Activated T-cell treated with anti-CD3 and anti-CD28 coated beads, Interleukin-2, amount 50 U/mL, for 4 hours (primary cell): ENCODE measurements around the gene OGDH. TPM values are rescaled to one million over a fixed set of nuclear protein-coding genes. Genes with fewer than 3 reads are reported as not detected.

Source experiments
- ATAC-seq, 2 donors: fragments of 200-7000 bp; cut with Tn5 transposase; one replicate each; pipeline ENCODE4 v1.10.0; 2021
- DNase-seq: peaks from one replicate; pipeline ENCODE4 v3.0.0-alpha.2; 2020
- H3K27me3 Mint-ChIP-seq: one replicate; pipeline ENCODE4 v1.8.0; 2021; ENCODE audit warnings: low read depth, mixed read lengths
- H3K36me3 Mint-ChIP-seq: one replicate; pipeline ENCODE4 v1.8.0; 2022; ENCODE audit warnings: mixed read lengths; ENCODE audit not compliant: insufficient read depth
- H3K4me1 Mint-ChIP-seq: one replicate; pipeline ENCODE4 v1.8.0; 2021; ENCODE audit warnings: low read depth, mixed read lengths
- H3K4me3 Mint-ChIP-seq: one replicate; pipeline ENCODE4 v1.8.0; 2021; ENCODE audit warnings: mild to moderate bottlenecking, moderate library complexity, mixed read lengths
- H3K9me3 Mint-ChIP-seq: one replicate; pipeline ENCODE4 v1.8.0; 2021; ENCODE audit warnings: mixed read lengths
- total RNA-seq, 3 donors: library from RNA; stranded (reverse); gene quantifications; one replicate each; pipeline ENCODE4 v1.2.1, GENCODE V29; 2021

The OGDH gene
- total RNA-seq, 3 donors from 2014 or later = 83.0 to 105 (median 97.2) TPM

DNA sequence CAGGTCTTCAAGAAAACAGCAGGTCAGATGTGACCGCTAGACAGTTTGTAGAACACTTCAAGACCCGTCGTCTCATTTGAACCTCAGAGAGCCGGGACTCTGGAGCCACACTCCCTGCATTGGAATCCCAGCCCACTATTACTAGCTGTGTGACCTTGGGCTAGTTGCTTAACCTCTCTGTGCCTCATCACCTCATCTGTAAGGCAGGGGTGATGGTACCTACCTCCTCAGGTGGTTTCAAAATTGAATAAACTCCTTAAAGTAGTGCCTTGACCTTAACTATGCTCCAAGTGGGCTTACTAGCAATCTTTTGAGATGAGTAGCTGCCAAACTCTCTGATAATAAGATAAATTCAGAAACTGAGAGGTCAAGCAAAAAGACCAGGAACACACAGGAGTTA, 43.8 kb downstream of the OGDH start:
- H3K4me3 Mint-ChIP-seq = no peak overlapping the region
- no peak for ATAC-seq
- DNase-seq = no peak
- no peaks in the 10 kb centered on the region for H3K27me3 Mint-ChIP-seq
- H3K9me3 Mint-ChIP-seq = no peaks in the 10 kb centered on the region
- peaks cover 32% of the 10 kb centered on the region for H3K36me3 Mint-ChIP-seq
- no peaks in the 10 kb centered on the region for H3K4me1 Mint-ChIP-seq

GRCh38 chr7:44650772-44651171, 44.3 kb downstream of the OGDH start:
- peaks cover 29% of the 10 kb centered on the region for H3K36me3 Mint-ChIP-seq
- ATAC-seq = no peak
- H3K4me1 Mint-ChIP-seq = no peaks in the 10 kb centered on the region

DNA sequence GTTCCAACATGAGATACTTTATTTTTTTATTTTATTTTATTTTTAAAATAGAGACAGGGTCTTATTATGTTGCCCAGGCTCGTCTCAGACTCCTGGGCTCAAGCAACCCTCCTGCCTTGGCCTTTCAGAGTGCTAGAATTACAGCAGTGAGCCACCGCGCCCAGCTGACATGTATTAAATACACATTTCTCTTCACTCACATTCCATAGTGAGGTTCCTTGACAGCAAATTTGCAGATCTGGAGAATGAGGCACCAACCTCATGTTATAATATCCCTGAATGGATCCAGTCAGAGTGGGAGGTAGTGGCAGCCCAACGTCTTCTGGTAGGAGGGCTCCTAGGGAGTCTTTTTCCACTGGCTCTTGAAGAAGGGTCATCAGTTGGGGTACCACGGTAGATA, 46.1 kb downstream of the OGDH start:
- DNase-seq (no peak), ATAC-seq (no peak)
- Mint-ChIP-seq H3K9me3 (no peaks in the 10 kb centered on the region), H3K27me3 (no peaks in the 10 kb centered on the region), H3K4me1 (no peaks in the 10 kb centered on the region), H3K36me3 (peaks cover 37% of the 10 kb centered on the region), H3K4me3 (no peak overlapping the region)

More at GRCh38 chr7:44650772-44651171, 44.3 kb downstream of the OGDH start:
- no peak overlapping the region for H3K4me3 Mint-ChIP-seq
- H3K27me3 Mint-ChIP-seq = no peaks in the 10 kb centered on the region
- DNase-seq = no peak
- no peaks in the 10 kb centered on the region for H3K9me3 Mint-ChIP-seq

DNA sequence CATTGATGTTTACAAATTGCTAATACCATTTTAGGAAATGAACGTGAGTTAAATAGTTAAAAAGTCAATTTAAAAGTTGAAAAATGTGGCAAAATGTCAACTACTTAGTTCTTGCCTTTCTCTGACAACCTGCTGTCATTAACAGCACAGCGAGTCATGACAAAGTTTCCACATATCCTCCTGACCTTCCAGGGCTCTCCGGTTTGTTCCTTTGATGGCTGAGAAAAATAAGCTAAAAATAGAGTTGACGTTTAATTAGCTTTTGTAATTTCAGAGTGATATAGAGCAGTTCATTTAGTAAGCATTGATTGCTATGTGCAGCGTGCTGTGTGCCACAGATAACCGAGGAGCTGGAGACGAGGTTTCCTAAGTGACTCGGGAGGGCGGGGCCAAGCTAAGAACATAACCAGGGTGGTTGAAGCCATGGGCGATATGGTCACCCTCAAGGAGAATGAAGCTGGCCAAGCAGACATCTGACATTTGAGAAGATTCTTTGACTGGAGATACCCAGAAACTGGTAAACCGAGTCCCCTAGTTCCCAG, 47.9 kb downstream of the OGDH start:
- ATAC-seq (no peak), DNase-seq (no peak)
- no peak overlapping the region for H3K4me3 Mint-ChIP-seq
- H3K4me1 Mint-ChIP-seq = peaks cover 2% of the 10 kb centered on the region
- peaks cover 42% of the 10 kb centered on the region for H3K36me3 Mint-ChIP-seq
- no peaks in the 10 kb centered on the region for H3K27me3 Mint-ChIP-seq
- no peaks in the 10 kb centered on the region for H3K9me3 Mint-ChIP-seq

GRCh38 chr7:44655341-44655740, 48.9 kb downstream of the OGDH start:
- no peaks in the 10 kb centered on the region for H3K9me3 Mint-ChIP-seq
- no peak for ATAC-seq
- H3K36me3 Mint-ChIP-seq = peaks cover 46% of the 10 kb centered on the region
- H3K4me3 Mint-ChIP-seq = no peak overlapping the region
- no peaks in the 10 kb centered on the region for H3K27me3 Mint-ChIP-seq
- DNase-seq = no peak
- H3K4me1 Mint-ChIP-seq = peaks cover 5% of the 10 kb centered on the region

GRCh38 chr7:44658979-44659378, 52.6 kb downstream of the OGDH start:
- peaks cover 6% of the 10 kb centered on the region for H3K9me3 Mint-ChIP-seq
- ATAC-seq (no peak), DNase-seq (no peak)
- no peak overlapping the region for H3K4me3 Mint-ChIP-seq
- peaks cover 58% of the 10 kb centered on the region for H3K36me3 Mint-ChIP-seq
- peaks cover 5% of the 10 kb centered on the region for H3K4me1 Mint-ChIP-seq
- H3K27me3 Mint-ChIP-seq = no peaks in the 10 kb centered on the region

DNA sequence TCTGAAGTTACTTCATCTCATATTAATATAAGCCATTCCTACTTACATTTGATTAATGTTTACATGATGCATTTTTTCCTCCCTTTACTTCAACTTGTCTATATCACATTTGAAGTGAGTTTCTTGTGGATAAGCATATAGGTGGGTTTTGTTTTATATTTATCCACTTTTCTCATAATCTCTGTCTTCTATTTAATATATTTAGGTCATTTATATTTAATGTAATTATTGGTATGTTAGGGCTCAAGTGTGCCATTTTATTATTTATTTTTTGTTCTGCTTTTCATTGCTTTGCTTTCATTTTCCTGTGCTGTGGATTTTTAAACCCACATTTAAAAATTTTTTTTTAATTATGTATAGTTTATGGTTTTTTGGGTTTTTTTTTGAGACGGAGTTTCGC, 54.8 kb downstream of the OGDH start:
- DNase-seq (no peak), ATAC-seq (no peak)
- Mint-ChIP-seq H3K27me3 (no peaks in the 10 kb centered on the region), H3K36me3 (peaks cover 53% of the 10 kb centered on the region), H3K4me1 (peaks cover 5% of the 10 kb centered on the region), H3K4me3 (no peak overlapping the region), H3K9me3 (peaks cover 6% of the 10 kb centered on the region)

- no peak for DNase-seq
- Mint-ChIP-seq H3K4me3 (no peak overlapping the region), H3K36me3 (peaks cover 43% of the 10 kb centered on the region), H3K4me1 (peaks cover 1% of the 10 kb centered on the region), H3K27me3 (no peaks in the 10 kb centered on the region), H3K9me3 (peaks cover 6% of the 10 kb centered on the region)
- no peak for ATAC-seq
Observed at GRCh38 chr7:44664780-44665461, 58.5 kb downstream of the OGDH start.

GRCh38 chr7:44665531-44666213, 59.2 kb downstream of the OGDH start:
- Mint-ChIP-seq H3K4me1 (no peaks in the 10 kb centered on the region), H3K36me3 (peaks cover 40% of the 10 kb centered on the region), H3K9me3 (peaks cover 6% of the 10 kb centered on the region), H3K27me3 (no peaks in the 10 kb centered on the region), H3K4me3 (no peak overlapping the region)
- ATAC-seq (no peak), DNase-seq (no peak)

GRCh38 chr7:44666566-44666965, 60.1 kb downstream of the OGDH start:
- ATAC-seq = no peak
- no peaks in the 10 kb centered on the region for H3K27me3 Mint-ChIP-seq
- no peaks in the 10 kb centered on the region for H3K4me1 Mint-ChIP-seq
- H3K9me3 Mint-ChIP-seq = no peaks in the 10 kb centered on the region
- H3K4me3 Mint-ChIP-seq = no peak overlapping the region
- H3K36me3 Mint-ChIP-seq = peaks cover 34% of the 10 kb centered on the region
- DNase-seq = no peak

DNA sequence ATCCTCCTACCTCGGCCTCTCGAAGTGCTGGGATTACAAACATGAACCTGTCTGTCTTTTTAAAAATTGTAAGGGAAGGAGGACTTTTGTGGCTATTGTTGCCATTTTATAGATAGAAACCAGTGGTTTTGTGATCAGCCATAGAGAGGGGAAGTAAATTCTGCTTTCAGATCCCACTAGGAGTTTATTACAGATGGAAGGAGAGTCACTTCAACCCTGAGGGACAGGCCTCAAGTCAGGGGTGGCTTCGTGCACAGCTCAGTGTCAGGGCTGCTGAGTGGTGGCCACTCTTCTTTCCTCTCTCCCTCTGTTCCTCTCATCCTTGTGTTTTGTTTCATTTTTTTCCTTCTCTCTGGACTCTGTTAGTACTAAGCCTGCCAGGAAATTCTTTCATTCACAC, 60.8 kb downstream of the OGDH start:
- DNase-seq = no peak
- Mint-ChIP-seq H3K27me3 (no peaks in the 10 kb centered on the region), H3K4me3 (no peak overlapping the region), H3K4me1 (no peaks in the 10 kb centered on the region), H3K9me3 (no peaks in the 10 kb centered on the region), H3K36me3 (peaks cover 31% of the 10 kb centered on the region)
- no peak for ATAC-seq

- DNase-seq (no peak), ATAC-seq (no peak)
- Mint-ChIP-seq H3K9me3 (no peaks in the 10 kb centered on the region), H3K36me3 (peaks cover 35% of the 10 kb centered on the region), H3K27me3 (no peaks in the 10 kb centered on the region), H3K4me3 (no peak overlapping the region), H3K4me1 (no peaks in the 10 kb centered on the region)
Observed at GRCh38 chr7:44671069-44671468, 64.6 kb downstream of the OGDH start.

DNA sequence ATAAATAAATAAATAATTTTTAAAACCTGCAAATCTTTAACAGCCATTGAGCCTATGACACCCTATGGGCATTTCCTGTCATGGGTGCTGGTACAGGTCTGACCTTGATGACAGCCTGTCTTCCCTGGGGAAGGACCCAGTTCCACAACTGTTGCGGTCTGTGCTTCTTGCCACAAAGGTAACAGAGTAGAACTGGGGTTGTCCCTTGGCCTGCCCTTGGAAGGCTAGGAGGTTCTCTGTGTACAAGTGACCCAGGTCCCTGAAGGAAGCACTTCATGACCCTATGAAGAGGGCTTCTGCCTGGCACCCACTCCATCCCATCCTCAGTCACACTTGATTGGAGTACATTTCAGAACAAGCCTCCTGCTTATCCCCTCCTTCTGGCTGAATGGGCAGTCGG, 66.9 kb downstream of the OGDH start:
- no peaks in the 10 kb centered on the region for H3K4me1 Mint-ChIP-seq
- H3K27me3 Mint-ChIP-seq = no peaks in the 10 kb centered on the region
- H3K36me3 Mint-ChIP-seq = peaks cover 28% of the 10 kb centered on the region
- DNase-seq (no peak), ATAC-seq (no peak)
- H3K9me3 Mint-ChIP-seq = no peaks in the 10 kb centered on the region
- no peak overlapping the region for H3K4me3 Mint-ChIP-seq

- peaks cover 32% of the 10 kb centered on the region for H3K36me3 Mint-ChIP-seq
Observed at GRCh38 chr7:44673771-44674170, 67.3 kb downstream of the OGDH start.

DNA sequence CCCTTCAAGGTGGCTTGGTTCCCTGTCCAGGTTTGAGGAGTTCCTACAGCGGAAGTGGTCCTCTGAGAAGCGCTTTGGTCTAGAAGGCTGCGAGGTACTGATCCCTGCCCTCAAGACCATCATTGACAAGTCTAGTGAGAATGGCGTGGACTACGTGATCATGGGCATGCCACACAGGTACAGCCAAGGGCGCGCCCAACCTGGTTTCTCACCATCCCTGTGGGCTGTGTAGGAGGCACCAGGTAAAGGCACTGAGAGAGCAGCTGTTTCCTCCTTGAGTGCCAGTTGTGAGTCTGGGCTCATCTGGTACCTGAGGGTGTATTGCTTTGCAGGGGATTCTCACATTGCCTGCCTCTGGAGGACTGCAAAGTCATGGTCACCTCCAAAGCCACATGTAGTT, 68.0 kb downstream of the OGDH start:
- DNase-seq = no peak
- Mint-ChIP-seq H3K4me3 (no peak overlapping the region), H3K9me3 (no peaks in the 10 kb centered on the region), H3K36me3 (peaks cover 35% of the 10 kb centered on the region), H3K27me3 (no peaks in the 10 kb centered on the region), H3K4me1 (no peaks in the 10 kb centered on the region)
- no peak for ATAC-seq

More at GRCh38 chr7:44673771-44674170, 67.3 kb downstream of the OGDH start:
- no peak overlapping the region for H3K4me3 Mint-ChIP-seq
- ATAC-seq (no peak), DNase-seq (no peak)
- no peaks in the 10 kb centered on the region for H3K4me1 Mint-ChIP-seq
- no peaks in the 10 kb centered on the region for H3K9me3 Mint-ChIP-seq
- no peaks in the 10 kb centered on the region for H3K27me3 Mint-ChIP-seq
